Thymus (tissue), 11 donors: ENCODE results near the gene THAP12. TPM values are rescaled to one million over a fixed set of nuclear protein-coding genes. Genes with fewer than 3 reads are reported as not detected.
A peak's percentile ranks its signal among the peaks of the same experiment; 100 is the strongest.
"Not testable (repeated sequence)": the region's sequence is repeated elsewhere in the genome, so short reads cannot be mapped to it uniquely, and the experiment has no call there.

Experiments used
- DNase-seq, 9 donors: peaks; one replicate each; pipeline ENCODE4 v3.0.0-alpha.2; 2013; ENCODE audit warnings: low spot score in 9 of 9, low read depth in 6 of 9, missing footprints in 1 of 9
- H3K27ac ChIP-seq, 2 donors: one replicate each; pipeline ENCODE4 v1.5.1; 2013; ENCODE audit warnings: control low read depth in 1 of 2, low read depth in 1 of 2, low read length in 1 of 2, mild to moderate bottlenecking in 1 of 2, moderate library complexity in 1 of 2
- H3K27me3 ChIP-seq, 2 donors: one replicate each; pipeline ENCODE4 v1.5.1; 2013; ENCODE audit warnings: low read length in 1 of 2; ENCODE audit not compliant: control insufficient read depth in 2 of 2, insufficient read depth in 1 of 2
- H3K36me3 ChIP-seq, 2 donors: one replicate each; pipeline ENCODE4 v1.5.1; 2013; ENCODE audit warnings: low read length in 1 of 2, mild to moderate bottlenecking in 1 of 2, moderate library complexity in 1 of 2; ENCODE audit not compliant: control insufficient read depth in 2 of 2, insufficient read depth in 2 of 2
- H3K4me1 ChIP-seq, 2 donors: one replicate each; pipeline ENCODE4 v1.5.1; 2013; ENCODE audit warnings: low read length in 2 of 2; ENCODE audit not compliant: control insufficient read depth in 2 of 2, insufficient read depth in 2 of 2
- H3K4me3 ChIP-seq, 2 donors: one replicate each; pipeline ENCODE4 v1.5.1; 2013; ENCODE audit warnings: low read length in 2 of 2, control low read depth in 1 of 2, mild to moderate bottlenecking in 1 of 2
- H3K9me3 ChIP-seq, 2 donors: one replicate each; pipeline ENCODE4 v1.5.1; 2013; ENCODE audit warnings: low read length in 1 of 2, mild to moderate bottlenecking in 1 of 2; ENCODE audit not compliant: control insufficient read depth in 2 of 2, insufficient read depth in 1 of 2
- WGBS: extraction: QIAGEN DNeasy Blood & Tissue Kit; methylation state at CpG from one replicate; pipeline ENCODE4 v1.1.7; 2013; 5-methylcytosine and 5-hydroxymethylcytosine counted together
- polyA plus RNA-seq: library from polyadenylated mRNA; stranded (reverse); fragments of 200-250 nt; gene quantifications from one replicate; pipeline ENCODE4 v1.2.3, GENCODE V29; 2013
- total RNA-seq: library from RNA; stranded (reverse); fragments of 120-200 nt; gene quantifications from one replicate; pipeline ENCODE4 v1.2.4, GENCODE V29; 2013
- donor health status: healthy.

Gene THAP12
- total and polyA plus RNA-seq, 2 donors: 50.7 to 69.8 TPM

DNA sequence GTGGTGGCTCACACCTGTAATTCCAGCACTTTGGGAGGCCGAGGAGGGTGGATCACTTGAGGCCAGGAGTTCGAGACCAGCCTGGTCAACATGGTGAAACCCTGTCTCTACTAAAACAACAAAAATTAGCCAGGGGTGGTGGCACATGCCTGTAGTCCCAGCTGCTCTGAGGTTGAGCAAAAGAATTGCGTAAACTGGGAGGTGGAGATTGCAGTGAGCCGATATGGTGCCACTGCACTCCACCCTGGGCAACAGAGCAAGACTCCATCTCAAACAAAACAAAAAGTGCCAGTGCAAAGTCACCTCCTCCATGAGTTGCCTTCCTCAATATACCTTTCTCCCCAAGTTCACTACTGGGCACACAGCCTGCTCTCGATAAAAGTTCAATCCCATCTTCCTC, 61.1 kb downstream of the THAP12 start:
- not testable (repeated sequence) for DNase-seq, H3K4me1 ChIP-seq, H3K36me3 ChIP-seq, H3K27ac ChIP-seq, H3K4me3 ChIP-seq, H3K9me3 ChIP-seq
- WGBS: 95% methylated on average over 5 of the region's 5 CpGs
- H3K27me3 ChIP-seq: peaks cover 13 to 72% of the 10 kb centered on the region in 2 donors

GRCh38 chr11:76318744-76319384, 62.1 kb downstream of the THAP12 start:
- peaks cover 0 to 7% of the 10 kb centered on the region in 2 donors for H3K4me1 ChIP-seq
- 11% methylated on average over 7 of the region's 7 CpGs for WGBS
- peaks cover 13 to 71% of the 10 kb centered on the region in 2 donors for H3K27me3 ChIP-seq
- H3K9me3 ChIP-seq: no peaks in the 10 kb centered on the region
- H3K36me3 ChIP-seq: no peaks in the 10 kb centered on the region
- DNase-seq: peak; percentile 55 to 88 (median 73)
- H3K4me3 ChIP-seq: no peak overlapping the region
- H3K27ac ChIP-seq: no peak overlapping the region

GRCh38 chr11:76317296-76317695, 63.6 kb downstream of the THAP12 start:
- H3K27me3 ChIP-seq: peaks cover 10 to 59% of the 10 kb centered on the region in 2 donors
- H3K4me1 ChIP-seq: peaks cover 0 to 6% of the 10 kb centered on the region in 2 donors
- WGBS: 95% methylated on average over 3 of the region's 3 CpGs
- no peak for DNase-seq
- H3K27ac ChIP-seq: no peak overlapping the region
- no peaks in the 10 kb centered on the region for H3K9me3 ChIP-seq
- H3K4me3 ChIP-seq: no peak overlapping the region
- H3K36me3 ChIP-seq: no peaks in the 10 kb centered on the region

DNA sequence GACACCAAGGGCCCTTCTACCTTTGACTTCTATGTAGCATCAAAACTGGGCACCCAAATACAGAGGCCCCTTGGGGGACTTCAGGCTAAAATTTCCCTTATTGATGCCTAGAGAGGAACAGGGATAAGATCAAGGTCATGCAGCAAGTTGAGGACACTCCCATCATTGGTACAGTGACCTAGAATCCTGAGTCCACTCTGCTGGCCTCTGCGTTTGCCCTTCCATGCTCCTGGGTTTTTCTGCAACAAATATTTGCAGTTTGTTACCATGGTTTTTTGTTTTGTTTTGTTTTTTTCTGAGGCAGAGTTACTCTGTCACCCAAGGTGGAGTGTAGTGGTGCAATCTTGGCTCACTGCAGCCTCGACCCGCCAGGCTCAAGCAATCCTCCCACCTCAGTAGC, 64.2 kb downstream of the THAP12 start:
- no peaks in the 10 kb centered on the region for H3K9me3 ChIP-seq
- WGBS: 97% methylated on average over 3 of the region's 3 CpGs
- no peak for DNase-seq
- H3K4me3 ChIP-seq: no peak overlapping the region
- no peaks in the 10 kb centered on the region for H3K36me3 ChIP-seq
- peaks cover 0 to 2% of the 10 kb centered on the region in 2 donors for H3K4me1 ChIP-seq
- H3K27ac ChIP-seq: no peak overlapping the region
- peaks cover 7 to 54% of the 10 kb centered on the region in 2 donors for H3K27me3 ChIP-seq

GRCh38 chr11:76315182-76315853, 65.6 kb downstream of the THAP12 start:
- WGBS: 93% methylated on average over 8 of the region's 8 CpGs

DNA sequence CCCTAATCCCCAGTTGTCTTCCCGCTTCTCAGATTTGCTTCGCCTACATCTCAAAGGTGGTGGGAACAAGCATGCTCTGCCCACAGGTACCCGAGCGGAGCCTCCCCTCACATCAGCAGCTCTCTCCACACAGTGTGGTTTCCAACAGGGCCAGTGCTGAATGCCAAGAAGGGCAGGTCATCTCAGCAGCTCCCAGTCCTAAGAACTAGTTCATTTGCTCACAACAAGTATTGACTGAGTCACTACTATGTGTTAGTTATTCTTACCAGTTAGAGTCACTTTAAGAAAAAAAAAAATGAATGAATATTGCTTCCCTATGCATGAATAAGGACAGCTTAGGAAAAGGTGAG, 66.2 kb downstream of the THAP12 start:
- H3K4me1 ChIP-seq: no peaks in the 10 kb centered on the region
- WGBS: 95% methylated on average over 4 of the region's 4 CpGs
- no peak overlapping the region for H3K4me3 ChIP-seq
- H3K36me3 ChIP-seq: no peaks in the 10 kb centered on the region
- peaks cover 0 to 42% of the 10 kb centered on the region in 2 donors for H3K27me3 ChIP-seq
- H3K9me3 ChIP-seq: no peaks in the 10 kb centered on the region
- DNase-seq: no peak
- H3K27ac ChIP-seq: no peak overlapping the region

More at GRCh38 chr11:76315182-76315853, 65.6 kb downstream of the THAP12 start:
- no peak for DNase-seq
- Histone ChIP-seq H3K36me3 (no peaks in the 10 kb centered on the region), H3K27ac (no peak overlapping the region), H3K4me1 (no peaks in the 10 kb centered on the region), H3K4me3 (no peak overlapping the region), H3K9me3 (no peaks in the 10 kb centered on the region), H3K27me3 (peaks cover 0 to 46% of the 10 kb centered on the region in 2 donors)

DNA sequence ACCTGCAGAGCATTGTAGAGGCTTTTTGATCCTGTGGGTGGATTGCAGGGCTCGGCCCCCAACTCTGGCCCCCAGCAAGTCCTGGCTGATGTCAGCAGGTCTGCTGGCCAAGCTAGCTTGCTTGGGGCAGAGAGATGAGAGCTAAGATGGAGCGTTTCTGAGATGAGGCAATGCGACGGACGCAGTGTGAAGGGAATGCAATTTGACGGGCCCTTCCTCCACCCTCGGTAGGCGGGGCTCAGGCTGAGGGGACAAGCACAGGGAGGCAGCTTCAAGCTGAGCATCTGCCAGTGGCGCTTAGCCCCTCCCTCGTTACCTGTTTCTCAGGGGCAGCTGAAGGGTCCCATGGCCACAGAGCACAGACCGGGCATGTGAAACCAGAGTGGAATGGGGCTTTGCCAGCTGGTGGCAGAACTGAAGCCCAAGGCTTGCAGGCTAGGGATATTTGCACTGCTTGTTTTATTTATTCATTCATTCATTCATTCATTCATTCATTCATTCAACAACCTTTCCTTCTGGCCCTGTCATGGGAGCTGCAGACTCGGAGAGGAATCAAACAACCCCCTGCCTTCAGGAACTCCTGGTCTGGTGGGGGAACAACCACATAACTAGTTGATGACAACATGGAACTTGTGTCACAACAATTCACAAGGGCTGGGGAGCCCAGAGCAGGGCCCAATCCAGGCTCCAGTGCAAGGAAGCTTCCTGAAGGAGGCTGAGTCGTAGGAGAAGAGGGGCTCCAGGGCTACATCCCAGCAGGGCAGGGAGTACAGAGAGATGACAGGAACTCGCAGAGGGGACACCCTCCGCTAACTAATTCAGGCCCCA, 66.8 kb downstream of the THAP12 start:
- 88% methylated on average over 15 of the region's 15 CpGs for WGBS
- Histone ChIP-seq H3K27me3 (peaks cover 0 to 37% of the 10 kb centered on the region in 2 donors), H3K36me3 (no peaks in the 10 kb centered on the region), H3K9me3 (no peaks in the 10 kb centered on the region), H3K27ac (no peak overlapping the region), H3K4me1 (no peaks in the 10 kb centered on the region), H3K4me3 (no peak overlapping the region)
- no peak for DNase-seq

- 91% methylated on average over 3 of the region's 3 CpGs for WGBS
- no peak overlapping the region for H3K27ac ChIP-seq
- no peaks in the 10 kb centered on the region for H3K36me3 ChIP-seq
- H3K9me3 ChIP-seq: no peaks in the 10 kb centered on the region
- DNase-seq: no peak
- H3K4me3 ChIP-seq: no peak overlapping the region
- H3K27me3 ChIP-seq: peaks cover 0 to 29% of the 10 kb centered on the region in 2 donors
- H3K4me1 ChIP-seq: no peaks in the 10 kb centered on the region
Measured at GRCh38 chr11:76313271-76313670, 67.7 kb downstream of the THAP12 start.
